Naive thymus-derived CD4-positive, alpha-beta T cell (primary cell): Measurements from ENCODE around the gene NUDT14. TPM values are rescaled to one million over a fixed set of nuclear protein-coding genes. Genes with fewer than 3 reads are reported as not detected.

ENCODE experiments used
- ATAC-seq: fragments of 150-1000 bp; cut with Tn5 transposase; 2 replicates; pipeline ENCODE4 v1.10.0; 2021; ENCODE audit warnings: mild to moderate bottlenecking, moderate library complexity
- CTCF ChIA-PET: fragments of 350-600 bp; sonication (Branson Sonifier 250); formaldehyde crosslinking; loops from one replicate; lab custom pipeline; 2021; ENCODE audit warnings: antibody characterized with exemption; lab: Charles Lee
- POLR2A ChIA-PET: fragments of 350-600 bp; sonication (Branson Sonifier 250); formaldehyde crosslinking; loops from one replicate; lab custom pipeline; 2021; ENCODE audit warnings: antibody characterized with exemption, inconsistent platforms; lab: Charles Lee
- DNase-seq, 9 donors: peaks; one replicate each; pipeline versions ENCODE4 v3.0.0 to v3.0.0-alpha.2; 2020 to 2022; ENCODE audit warnings: mixed read lengths in 1 of 9
- H3K27ac ChIP-seq: one replicate; pipeline ENCODE4 v1.7.0; 2013; ENCODE audit warnings: mild to moderate bottlenecking, low read depth, low read length, moderate library complexity
- H3K27me3 ChIP-seq, 2 donors: one replicate each; pipeline ENCODE4 v1.7.0; 2013; ENCODE audit warnings: low read length in 2 of 2, mild to moderate bottlenecking in 2 of 2, moderate library complexity in 2 of 2; ENCODE audit not compliant: control insufficient read depth in 2 of 2, insufficient read depth in 2 of 2
- H3K36me3 ChIP-seq, 3 experiments: 1 replicate in 2 of 3; 2 replicates in 1 of 3; pipeline ENCODE4 v1.7.0; 2013; ENCODE audit warnings: low read length in 3 of 3, mild to moderate bottlenecking in 3 of 3, moderate library complexity in 1 of 3; ENCODE audit not compliant: insufficient read depth in 3 of 3, control insufficient read depth in 2 of 3
- H3K4me1 ChIP-seq, 2 donors: one replicate each; pipeline ENCODE4 v1.7.0; 2013; ENCODE audit warnings: low read length in 2 of 2, mild to moderate bottlenecking in 2 of 2, moderate library complexity in 1 of 2; ENCODE audit not compliant: control insufficient read depth in 2 of 2, insufficient read depth in 2 of 2
- H3K4me3 ChIP-seq: 2 replicates; pipeline ENCODE4 v1.7.0; 2013; ENCODE audit warnings: mild to moderate bottlenecking, low read length
- H3K9me3 ChIP-seq, 3 experiments: 1 replicate in 2 of 3; 2 replicates in 1 of 3; pipeline ENCODE4 v1.7.0; 2013; ENCODE audit warnings: low read length in 3 of 3; ENCODE audit not compliant: control insufficient read depth in 2 of 3
- H3K27ac Mint-ChIP-seq, 9 donors: one replicate each; pipeline ENCODE4 v1.8.0; 2020 to 2022; ENCODE audit warnings: mixed read lengths in 9 of 9, mild to moderate bottlenecking in 8 of 9, moderate library complexity in 5 of 9, inconsistent platforms in 2 of 9
- H3K27me3 Mint-ChIP-seq, 5 donors: one replicate each; pipeline ENCODE4 v1.8.0; 2021 to 2022; ENCODE audit warnings: mixed read lengths in 5 of 5, mild to moderate bottlenecking in 1 of 5
- H3K36me3 Mint-ChIP-seq, 5 donors: one replicate each; pipeline ENCODE4 v1.8.0; 2020 to 2022; ENCODE audit warnings: mixed read lengths in 5 of 5, mild to moderate bottlenecking in 3 of 5, inconsistent platforms in 1 of 5
- H3K4me1 Mint-ChIP-seq, 7 donors: one replicate each; pipeline ENCODE4 v1.8.0; 2020 to 2022; ENCODE audit warnings: mixed read lengths in 7 of 7, mild to moderate bottlenecking in 3 of 7, inconsistent platforms in 1 of 7
- H3K4me3 Mint-ChIP-seq, 10 donors: one replicate each; pipeline ENCODE4 v1.8.0; 2020 to 2022; ENCODE audit warnings: mild to moderate bottlenecking in 10 of 10, mixed read lengths in 10 of 10, moderate library complexity in 6 of 10, inconsistent platforms in 2 of 10
- H3K9me3 Mint-ChIP-seq, 11 donors: one replicate each; pipeline ENCODE4 v1.8.0; 2020 to 2022; ENCODE audit warnings: mixed read lengths in 11 of 11, mild to moderate bottlenecking in 4 of 11, inconsistent platforms in 1 of 11, moderate library complexity in 1 of 11
- intact Hi-C, 2 donors: fragments of 100-400 bp; cut with micrococcal nuclease; formaldehyde crosslinking; loops; one replicate each; pipeline ENCODE4 v1.15.1; 2023
- polyA plus RNA-seq, 2 donors: library from polyadenylated mRNA; unstranded; fragments of 300-500 nt; fragmentation: Illumina TruSeq; gene quantifications; one replicate each; pipeline ENCODE4 v1.2.3, GENCODE V29; 2021
- total RNA-seq, 6 experiments: library from RNA in 5 of 6; stranded (reverse) in 5 of 6; gene quantifications; 1 replicate in 5 of 6; 2 replicates in 1 of 6; pipeline ENCODE4 v1.2.3 and lab custom pipeline; 2021 to 2026

Gene NUDT14
- total and polyA plus RNA-seq, 7 experiments from 2014 or later = 17.3 to 29.6 (median 20.1) TPM

DNA sequence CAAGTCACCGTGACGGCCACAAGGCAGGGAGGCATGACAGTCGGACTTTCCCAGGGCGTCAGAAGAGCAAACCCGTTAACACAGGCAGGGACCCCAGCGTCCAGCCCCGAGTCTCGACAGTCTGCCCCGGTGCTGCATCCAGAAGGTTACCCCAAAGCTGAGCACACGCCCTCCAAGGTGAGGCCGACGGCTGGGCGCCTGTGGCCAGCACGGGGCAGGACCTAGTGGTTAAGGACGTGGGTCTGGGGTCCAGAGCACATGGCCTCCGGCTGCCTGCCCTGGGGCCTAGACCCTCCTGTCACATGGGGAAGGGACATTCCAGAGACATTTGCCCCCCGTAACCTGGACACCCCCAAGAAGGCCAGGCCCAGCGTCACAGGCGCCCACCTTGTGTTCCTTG is 37.5 kb upstream of the NUDT14 start:
- intact Hi-C loops = no loop called here
- Mint-ChIP-seq H3K27me3 (no peaks in the 10 kb centered on the region), H3K4me1 (peaks cover 0 to 10% (median 3%) of the 10 kb centered on the region in 7 donors), H3K4me3 (no peak overlapping the region), H3K9me3 (peaks cover 0 to 7% (median 0%) of the 10 kb centered on the region in 11 donors), H3K36me3 (peaks cover 7 to 44% (median 16%) of the 10 kb centered on the region in 5 donors), H3K27ac (no peak overlapping the region)
- Histone ChIP-seq H3K9me3 (no peaks in the 10 kb centered on the region), H3K27me3 (no peaks in the 10 kb centered on the region), H3K27ac (no peak overlapping the region), H3K4me1 (no peaks in the 10 kb centered on the region), H3K36me3 (peaks cover 0 to 82% (median 12%) of the 10 kb centered on the region in 3 experiments), H3K4me3 (no peak overlapping the region)
- POLR2A ChIA-PET = no interaction called here
- no peak for DNase-seq
- CTCF ChIA-PET = no interaction called here
- no peak for ATAC-seq

DNA sequence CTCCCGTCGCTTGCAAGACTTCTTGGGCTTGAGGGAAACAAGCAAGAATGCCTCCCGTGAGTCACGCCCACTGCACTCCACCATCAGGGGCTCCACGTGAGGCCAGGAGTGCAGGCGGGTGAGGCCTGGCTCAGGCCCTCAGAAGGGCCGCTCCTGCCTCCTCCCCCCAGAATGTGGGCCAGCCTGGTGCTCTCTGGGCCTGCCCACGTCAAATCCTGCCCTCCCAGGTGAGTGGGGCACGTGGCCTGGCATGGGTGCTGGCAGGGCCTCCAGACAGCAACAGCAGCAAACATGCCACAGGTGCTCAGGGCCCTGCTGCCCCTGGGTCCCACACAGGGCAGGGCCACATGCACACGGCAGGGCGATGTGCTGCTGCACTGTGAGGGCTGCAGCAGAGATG is 36.7 kb upstream of the NUDT14 start:
- ChIA-PET POLR2A (no interaction called here), CTCF (no interaction called here)
- H3K27ac ChIP-seq = no peak overlapping the region
- peaks cover 0 to 7% (median 0%) of the 10 kb centered on the region in 11 donors for H3K9me3 Mint-ChIP-seq
- no peaks in the 10 kb centered on the region for H3K9me3 ChIP-seq
- peaks cover 0 to 10% (median 3%) of the 10 kb centered on the region in 7 donors for H3K4me1 Mint-ChIP-seq
- ATAC-seq (no peak), DNase-seq (no peak)
- H3K27me3 ChIP-seq = no peaks in the 10 kb centered on the region
- intact Hi-C loops = no loop called here
- H3K4me1 ChIP-seq = no peaks in the 10 kb centered on the region
- H3K4me3 ChIP-seq = no peak overlapping the region
- peaks cover 5 to 36% (median 11%) of the 10 kb centered on the region in 5 donors for H3K36me3 Mint-ChIP-seq
- peaks cover 0 to 82% (median 12%) of the 10 kb centered on the region in 3 experiments for H3K36me3 ChIP-seq
- H3K27me3 Mint-ChIP-seq = no peaks in the 10 kb centered on the region
- no peak overlapping the region for H3K4me3 Mint-ChIP-seq
- H3K27ac Mint-ChIP-seq = no peak overlapping the region

DNA sequence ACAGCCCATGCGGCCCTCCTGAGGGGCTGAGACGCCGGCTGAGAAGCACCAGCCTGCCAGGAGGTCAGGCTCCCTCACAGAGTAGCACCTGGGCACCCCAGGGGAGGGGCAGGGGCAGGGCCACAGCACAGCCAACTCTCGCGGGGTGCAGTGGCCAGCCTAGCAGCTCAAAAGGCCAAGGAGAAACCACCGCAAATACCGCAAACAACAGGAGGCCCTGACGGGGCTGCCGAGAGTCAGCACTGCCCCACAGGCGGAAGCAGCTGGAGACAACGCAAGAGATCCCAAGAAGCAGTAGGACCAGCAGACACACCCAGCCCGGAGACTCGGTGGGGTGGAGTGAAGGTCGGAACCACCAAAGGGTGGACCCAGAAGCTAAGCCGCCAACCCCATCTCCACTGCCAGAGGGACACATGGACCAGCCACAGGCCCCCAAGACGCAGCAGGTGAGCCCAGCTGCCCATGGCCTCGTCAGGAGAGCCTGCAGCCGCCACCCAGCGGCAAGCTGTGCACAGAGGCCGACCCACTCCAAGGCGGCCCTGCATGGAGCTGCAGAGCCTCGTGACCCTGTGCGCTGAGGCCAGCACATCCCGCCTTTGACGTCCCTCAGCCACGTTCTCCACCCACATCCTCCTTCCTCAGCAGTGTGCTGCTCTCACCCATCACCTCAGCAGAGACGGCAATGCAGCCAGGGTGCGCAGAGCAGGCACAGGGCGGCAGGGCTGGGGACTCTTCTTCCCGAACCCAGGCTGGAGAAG is 35.6 kb upstream of the NUDT14 start:
- H3K4me3 ChIP-seq = no peak overlapping the region
- no peaks in the 10 kb centered on the region for H3K9me3 ChIP-seq
- peaks cover 0 to 7% (median 0%) of the 10 kb centered on the region in 11 donors for H3K9me3 Mint-ChIP-seq
- H3K27me3 Mint-ChIP-seq = no peaks in the 10 kb centered on the region
- ChIA-PET POLR2A (no interaction called here), CTCF (interaction anchor here (0.7 kb wide), 1 partner anchor 907 kb away, joined by 3 read pairs; no protein-coding TSS in a partner anchor)
- peaks cover 0 to 85% (median 12%) of the 10 kb centered on the region in 3 experiments for H3K36me3 ChIP-seq
- no peak overlapping the region for H3K27ac Mint-ChIP-seq
- ATAC-seq = no peak
- H3K36me3 Mint-ChIP-seq = peaks cover 0 to 29% (median 7%) of the 10 kb centered on the region in 5 donors
- no peak overlapping the region for H3K4me3 Mint-ChIP-seq
- intact Hi-C loops = no loop called here
- H3K27ac ChIP-seq = no peak overlapping the region
- no peaks in the 10 kb centered on the region for H3K4me1 ChIP-seq
- peaks cover 0 to 10% (median 0%) of the 10 kb centered on the region in 7 donors for H3K4me1 Mint-ChIP-seq
- no peaks in the 10 kb centered on the region for H3K27me3 ChIP-seq
- DNase-seq = no peak

DNA sequence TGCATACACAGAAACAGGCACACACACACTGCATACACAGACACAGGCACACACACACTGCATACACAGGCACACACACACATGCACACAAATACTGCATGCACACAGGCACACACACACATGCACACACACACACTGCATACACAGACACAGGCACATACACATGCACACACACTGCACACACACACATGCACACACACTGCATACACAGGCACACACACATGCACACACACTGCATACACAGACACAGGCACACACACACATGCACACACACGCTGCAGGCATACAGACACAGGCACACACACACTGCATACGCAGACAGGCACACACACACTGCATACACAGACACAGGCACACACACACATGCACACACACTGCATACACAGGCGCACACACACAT is 34.5 kb upstream of the NUDT14 start:
- intact Hi-C loops = no loop called here
- no peaks in the 10 kb centered on the region for H3K27me3 Mint-ChIP-seq
- H3K9me3 Mint-ChIP-seq = peaks cover 0 to 7% (median 0%) of the 10 kb centered on the region in 11 donors
- peak; percentile 4 for ATAC-seq
- no peaks in the 10 kb centered on the region for H3K27me3 ChIP-seq
- DNase-seq = no peak
- H3K27ac ChIP-seq = no peak overlapping the region
- H3K4me3 ChIP-seq = no peak overlapping the region
- H3K27ac Mint-ChIP-seq = peak overlapping the region in 3 of 9 donors; percentile 63 to 71 (median 69)
- no peaks in the 10 kb centered on the region for H3K4me1 ChIP-seq
- POLR2A ChIA-PET = no interaction called here
- peaks cover 0 to 85% (median 8%) of the 10 kb centered on the region in 3 experiments for H3K36me3 ChIP-seq
- H3K4me3 Mint-ChIP-seq = no peak overlapping the region
- peaks cover 0 to 10% (median 0%) of the 10 kb centered on the region in 7 donors for H3K4me1 Mint-ChIP-seq
- CTCF ChIA-PET = no interaction called here
- no peaks in the 10 kb centered on the region for H3K9me3 ChIP-seq
- H3K36me3 Mint-ChIP-seq = peaks cover 0 to 29% (median 7%) of the 10 kb centered on the region in 5 donors

DNA sequence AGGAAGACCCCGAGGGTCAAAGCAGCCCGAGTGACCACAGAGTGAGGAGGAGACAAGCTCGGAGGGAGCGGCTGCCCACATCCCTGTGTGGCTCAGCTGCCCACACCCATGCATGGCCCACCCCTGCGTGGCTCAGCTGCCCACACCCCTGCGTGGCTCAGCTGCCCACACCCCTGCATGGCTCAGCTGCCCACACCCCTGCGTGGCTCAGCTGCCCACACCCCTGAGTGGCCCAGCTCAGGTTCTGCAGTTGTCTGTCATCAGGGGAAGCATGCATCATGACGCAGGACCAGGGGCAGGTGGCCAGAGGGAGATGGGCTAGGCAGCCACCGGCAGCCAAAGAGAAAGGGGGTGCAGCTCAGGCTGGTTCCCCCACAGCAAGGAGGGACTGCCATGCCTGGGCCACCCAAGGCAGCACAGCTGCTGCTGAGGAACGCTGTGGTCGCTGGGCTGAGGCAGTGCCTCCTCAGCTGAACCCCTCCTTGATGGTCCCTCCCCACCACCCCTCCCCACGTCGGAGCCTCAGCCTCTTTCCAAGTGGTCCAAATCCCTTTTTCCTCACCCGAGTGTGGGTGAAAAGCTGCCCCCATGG is 33.3 kb upstream of the NUDT14 start:
- peaks cover 0 to 84% (median 4%) of the 10 kb centered on the region in 3 experiments for H3K36me3 ChIP-seq
- intact Hi-C loops = no loop called here
- H3K4me1 ChIP-seq = no peaks in the 10 kb centered on the region
- H3K4me3 ChIP-seq = no peak overlapping the region
- H3K36me3 Mint-ChIP-seq = peaks cover 0 to 26% (median 7%) of the 10 kb centered on the region in 5 donors
- H3K9me3 Mint-ChIP-seq = peaks cover 0 to 7% (median 0%) of the 10 kb centered on the region in 11 donors
- no peak overlapping the region for H3K4me3 Mint-ChIP-seq
- ATAC-seq (no peak), DNase-seq (no peak)
- H3K27me3 ChIP-seq = no peaks in the 10 kb centered on the region
- peaks cover 0 to 10% (median 0%) of the 10 kb centered on the region in 7 donors for H3K4me1 Mint-ChIP-seq
- ChIA-PET CTCF (no interaction called here), POLR2A (interaction anchor here (0.5 kb wide), 1 partner anchor 87 kb away, joined by 3 read pairs; no protein-coding TSS in a partner anchor)
- H3K27ac Mint-ChIP-seq = no peak overlapping the region
- no peaks in the 10 kb centered on the region for H3K27me3 Mint-ChIP-seq
- no peak overlapping the region for H3K27ac ChIP-seq
- no peaks in the 10 kb centered on the region for H3K9me3 ChIP-seq

DNA sequence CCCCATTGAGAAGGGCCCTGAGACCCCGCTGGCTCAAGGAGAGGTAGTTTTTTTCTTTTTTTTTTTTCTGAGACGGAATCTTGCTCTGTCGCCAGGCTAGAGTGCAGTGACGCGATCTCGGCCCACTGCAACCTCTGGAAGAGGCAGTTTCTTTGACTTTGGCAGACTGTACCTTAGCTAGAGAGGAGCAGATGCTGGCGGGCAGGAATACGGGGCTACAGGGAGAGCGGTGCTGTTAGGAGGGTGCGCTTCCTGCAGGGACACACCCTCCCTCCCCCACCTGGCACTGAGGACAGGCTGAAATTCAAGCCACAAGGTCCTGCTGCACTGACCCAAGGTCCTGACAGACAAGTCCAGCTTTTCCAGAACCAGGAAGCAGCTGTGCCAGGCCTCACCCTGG is 32.2 kb upstream of the NUDT14 start:
- Mint-ChIP-seq H3K36me3 (peaks cover 0 to 20% (median 7%) of the 10 kb centered on the region in 5 donors), H3K27ac (no peak overlapping the region), H3K4me3 (no peak overlapping the region), H3K9me3 (peaks cover 0 to 7% (median 0%) of the 10 kb centered on the region in 11 donors), H3K4me1 (peaks cover 0 to 10% (median 0%) of the 10 kb centered on the region in 7 donors), H3K27me3 (no peaks in the 10 kb centered on the region)
- Histone ChIP-seq H3K27me3 (no peaks in the 10 kb centered on the region), H3K4me3 (no peak overlapping the region), H3K27ac (no peak overlapping the region), H3K4me1 (no peaks in the 10 kb centered on the region), H3K36me3 (peaks cover 0 to 78% (median 0%) of the 10 kb centered on the region in 3 experiments), H3K9me3 (no peaks in the 10 kb centered on the region)
- no peak for DNase-seq
- no peak for ATAC-seq
- POLR2A ChIA-PET = no interaction called here
- CTCF ChIA-PET = interaction anchor here (1.1 kb wide), 1 partner anchor 18 kb away, joined by 3 read pairs; no protein-coding TSS in a partner anchor
- intact Hi-C loops = no loop called here
